ENCODE measurements around the gene NOS2.
"Not testable (repeated sequence)": the region's sequence is repeated elsewhere in the genome, so short reads cannot be mapped to it uniquely, and the experiment has no call there.

The NOS2 gene

DNA sequence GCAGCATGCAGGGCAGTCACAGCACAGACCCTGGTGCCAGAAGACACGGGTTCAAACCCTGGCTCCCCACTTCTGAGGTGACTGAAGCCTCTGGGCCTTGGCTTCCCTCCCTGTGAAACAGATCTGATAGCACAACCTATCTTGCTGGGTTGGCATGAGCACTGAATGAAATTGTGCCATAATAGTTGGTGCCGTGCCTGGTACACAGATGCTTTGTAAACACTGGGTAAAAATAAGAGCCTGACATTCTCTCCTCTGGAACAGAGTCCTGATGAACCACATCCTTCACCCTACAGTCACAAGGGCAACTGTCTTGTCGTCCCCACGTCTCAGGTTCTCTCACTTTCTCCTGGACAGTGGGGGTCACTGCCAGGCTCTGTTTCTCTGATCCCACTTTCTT, 35.7 kb downstream of the NOS2 start:
- Histone ChIP-seq H3F3A (ENCODE audit: insufficient read depth, low read length) (no peaks in the 10 kb centered on the region), H3K4me3 (ENCODE audit: low read depth, low read length, poor library complexity, severe bottlenecking) (no peak overlapping the region), H3K9me3 (ENCODE audit: low read length) (no peaks in the 10 kb centered on the region), H3K4me1 (ENCODE audit: insufficient read depth, low read length, severe bottlenecking) (no peaks in the 10 kb centered on the region), H3K9me2 (ENCODE audit: low read depth, low read length) (no peaks in the 10 kb centered on the region), H2AFZ (ENCODE audit: low read length) (no peak overlapping the region), H3K36me3 (ENCODE audit: insufficient read depth, low read length) (no peaks in the 10 kb centered on the region), H3K9ac (ENCODE audit: low read length) (no peak overlapping the region), H3K27me3 (ENCODE audit: insufficient read depth, low read length) (no peaks in the 10 kb centered on the region), H3K27ac (ENCODE audit: low read depth, low read length, poor library complexity, severe bottlenecking) (no peak overlapping the region), H3K4me2 (ENCODE audit: low read length) (no peak overlapping the region), H3K79me2 (ENCODE audit: insufficient read depth, low read length) (no peaks in the 10 kb centered on the region), H4K20me1 (ENCODE audit: insufficient read depth, low read length) (no peaks in the 10 kb centered on the region)
- TF ChIP-seq, protein P1, sequence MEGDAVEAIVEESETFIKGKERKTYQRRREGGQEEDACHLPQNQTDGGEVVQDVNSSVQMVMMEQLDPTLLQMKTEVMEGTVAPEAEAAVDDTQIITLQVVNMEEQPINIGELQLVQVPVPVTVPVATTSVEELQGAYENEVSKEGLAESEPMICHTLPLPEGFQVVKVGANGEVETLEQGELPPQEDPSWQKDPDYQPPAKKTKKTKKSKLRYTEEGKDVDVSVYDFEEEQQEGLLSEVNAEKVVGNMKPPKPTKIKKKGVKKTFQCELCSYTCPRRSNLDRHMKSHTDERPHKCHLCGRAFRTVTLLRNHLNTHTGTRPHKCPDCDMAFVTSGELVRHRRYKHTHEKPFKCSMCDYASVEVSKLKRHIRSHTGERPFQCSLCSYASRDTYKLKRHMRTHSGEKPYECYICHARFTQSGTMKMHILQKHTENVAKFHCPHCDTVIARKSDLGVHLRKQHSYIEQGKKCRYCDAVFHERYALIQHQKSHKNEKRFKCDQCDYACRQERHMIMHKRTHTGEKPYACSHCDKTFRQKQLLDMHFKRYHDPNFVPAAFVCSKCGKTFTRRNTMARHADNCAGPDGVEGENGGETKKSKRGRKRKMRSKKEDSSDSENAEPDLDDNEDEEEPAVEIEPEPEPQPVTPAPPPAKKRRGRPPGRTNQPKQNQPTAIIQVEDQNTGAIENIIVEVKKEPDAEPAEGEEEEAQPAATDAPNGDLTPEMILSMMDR (IDR thresholded peaks at IDR 0.05; ENCODE audit: low read length): no peak
- no peak for TF ChIP-seq EZH2 (IDR thresholded peaks at IDR 0.05; ENCODE audit: borderline replicate concordance, low read length)

GRCh38 chr17:27762527-27763305, 37.6 kb downstream of the NOS2 start:
- H3K27me3 ChIP-seq (ENCODE audit: insufficient read depth, low read length): no peaks in the 10 kb centered on the region
- no peak overlapping the region for H3K4me3 ChIP-seq (ENCODE audit: low read depth, low read length, poor library complexity, severe bottlenecking)
- H3K79me2 ChIP-seq (ENCODE audit: insufficient read depth, low read length): no peaks in the 10 kb centered on the region
- no peaks in the 10 kb centered on the region for H3K36me3 ChIP-seq (ENCODE audit: insufficient read depth, low read length)
- no peaks in the 10 kb centered on the region for H3F3A ChIP-seq (ENCODE audit: insufficient read depth, low read length)
- no peak overlapping the region for H3K9ac ChIP-seq (ENCODE audit: low read length)
- TF ChIP-seq EZH2 (IDR thresholded peaks at IDR 0.05; ENCODE audit: borderline replicate concordance, low read length): no peak
- TF ChIP-seq, protein P1 (IDR thresholded peaks at IDR 0.05; ENCODE audit: low read length): no peak
- no peaks in the 10 kb centered on the region for H3K9me3 ChIP-seq (ENCODE audit: low read length)
- H3K4me1 ChIP-seq (ENCODE audit: insufficient read depth, low read length, severe bottlenecking): no peaks in the 10 kb centered on the region
- H3K9me2 ChIP-seq (ENCODE audit: low read depth, low read length): no peaks in the 10 kb centered on the region
- no peaks in the 10 kb centered on the region for H4K20me1 ChIP-seq (ENCODE audit: insufficient read depth, low read length)
- H3K4me2 ChIP-seq (ENCODE audit: low read length): no peak overlapping the region
- no peak overlapping the region for H2AFZ ChIP-seq (ENCODE audit: low read length)
- no peak overlapping the region for H3K27ac ChIP-seq (ENCODE audit: low read depth, low read length, poor library complexity, severe bottlenecking)

- not testable (repeated sequence) for H3K4me2 ChIP-seq (ENCODE audit: low read length); H3K36me3 ChIP-seq (ENCODE audit: insufficient read depth, low read length); H3K4me3 ChIP-seq (ENCODE audit: low read depth, low read length, poor library complexity, severe bottlenecking); H3K27ac ChIP-seq (ENCODE audit: low read depth, low read length, poor library complexity, severe bottlenecking); H3K9ac ChIP-seq (ENCODE audit: low read length); H3K9me2 ChIP-seq (ENCODE audit: low read depth, low read length); H3K9me3 ChIP-seq (ENCODE audit: low read length); H3F3A ChIP-seq (ENCODE audit: insufficient read depth, low read length); H2AFZ ChIP-seq (ENCODE audit: low read length); H3K27me3 ChIP-seq (ENCODE audit: insufficient read depth, low read length); H4K20me1 ChIP-seq (ENCODE audit: insufficient read depth, low read length); H3K79me2 ChIP-seq (ENCODE audit: insufficient read depth, low read length); H3K4me1 ChIP-seq (ENCODE audit: insufficient read depth, low read length, severe bottlenecking)
Observed at GRCh38 chr17:27760931-27761330, 39.4 kb downstream of the NOS2 start.
